Superior temporal gyrus (tissue), 1 donor: ENCODE data around the gene SYNGAP1.

Source experiments
- DNase-seq: peaks from one replicate; pipeline ENCODE4 v3.0.0-alpha.2; 2016; ENCODE audit errors: extremely low spot score

Gene SYNGAP1

DNA sequence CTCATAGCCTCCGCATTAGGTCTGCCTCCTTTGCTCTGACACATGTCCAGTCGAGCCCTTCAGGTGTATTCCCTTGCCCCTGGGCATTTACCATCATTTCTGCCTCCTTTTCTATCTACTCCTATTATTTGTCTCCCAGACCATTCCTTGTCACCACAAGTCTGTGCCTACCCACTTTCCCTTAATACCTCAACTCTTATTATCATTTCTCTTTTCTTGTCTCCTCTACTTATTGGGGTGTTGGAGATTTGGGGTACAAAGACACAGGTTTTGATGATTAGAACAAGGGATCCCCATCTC lies 1.4 kb downstream of the SYNGAP1 start:
- DNase-seq: no peak

DNA sequence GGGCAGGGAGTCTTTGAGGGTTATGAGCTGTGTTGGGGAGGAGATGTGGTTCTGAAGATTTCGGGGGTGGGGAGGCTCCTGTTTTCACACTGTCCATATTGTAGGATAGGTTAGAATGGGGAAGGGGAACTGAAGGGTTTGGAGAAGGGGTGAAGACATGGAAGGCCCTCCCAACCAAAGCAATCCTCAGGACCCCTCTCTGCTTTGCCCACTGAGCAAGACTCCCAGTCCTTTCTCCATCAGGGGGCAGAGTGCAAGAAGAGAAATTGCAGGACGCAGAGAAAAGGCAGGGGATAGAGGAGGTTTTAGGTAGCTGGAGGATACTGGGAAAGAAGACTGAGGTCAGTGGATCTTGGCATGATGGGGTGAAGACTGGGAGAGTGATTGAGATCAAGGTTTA lies 3.9 kb downstream of the SYNGAP1 start:
- DNase-seq: no peak

- DNase-seq: no peak
Observed at GRCh38 chr6:33424855-33425667, 5.2 kb downstream of the SYNGAP1 start.

DNA sequence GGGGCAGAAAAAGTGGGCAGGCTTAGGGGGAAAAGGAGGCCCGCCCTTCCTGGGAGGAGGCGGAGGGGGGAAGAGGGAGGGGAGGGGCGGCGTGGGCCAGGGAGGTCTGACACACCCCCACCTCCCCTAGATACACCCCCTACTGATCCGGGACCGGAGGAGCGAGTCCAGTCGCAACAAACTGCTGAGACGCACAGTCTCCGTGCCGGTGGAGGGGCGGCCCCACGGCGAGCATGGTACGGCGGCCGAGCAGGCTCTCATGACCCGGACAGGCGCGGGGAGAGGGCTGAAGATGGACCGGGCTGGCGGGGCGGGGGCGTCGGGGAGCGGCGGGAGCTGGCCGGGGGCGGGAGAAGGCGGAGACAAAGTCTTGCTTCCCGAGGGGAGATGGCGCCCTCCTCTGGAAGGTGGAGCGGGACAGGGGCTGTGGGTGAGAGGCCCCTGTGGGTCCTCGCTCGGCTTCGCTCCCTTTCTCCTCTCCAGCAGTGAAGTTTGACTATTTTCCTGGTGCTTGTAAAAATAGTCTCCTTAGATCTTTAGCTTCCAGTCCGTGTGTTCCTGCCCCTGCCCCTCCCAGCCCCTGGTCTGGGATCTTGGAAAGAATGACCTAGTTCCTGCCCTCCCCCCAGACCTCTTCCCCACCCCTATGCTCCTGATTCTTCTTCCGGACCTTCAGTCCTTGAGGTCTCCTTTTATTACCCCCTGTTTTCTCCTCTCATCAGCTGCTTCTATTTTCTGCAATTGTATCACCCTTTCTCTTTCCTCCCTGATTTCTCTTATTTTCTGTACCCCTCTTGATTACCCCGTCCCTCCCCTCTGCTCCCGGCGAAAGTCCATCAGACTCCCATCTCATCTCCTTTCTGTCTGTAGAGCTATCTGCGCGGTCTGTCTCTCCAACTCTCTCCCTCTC lies 6.1 kb downstream of the SYNGAP1 start:
- DNase-seq: peak; percentile 68

GRCh38 chr6:33426590-33427511 lies 7.0 kb downstream of the SYNGAP1 start:
- no peak for DNase-seq

DNA sequence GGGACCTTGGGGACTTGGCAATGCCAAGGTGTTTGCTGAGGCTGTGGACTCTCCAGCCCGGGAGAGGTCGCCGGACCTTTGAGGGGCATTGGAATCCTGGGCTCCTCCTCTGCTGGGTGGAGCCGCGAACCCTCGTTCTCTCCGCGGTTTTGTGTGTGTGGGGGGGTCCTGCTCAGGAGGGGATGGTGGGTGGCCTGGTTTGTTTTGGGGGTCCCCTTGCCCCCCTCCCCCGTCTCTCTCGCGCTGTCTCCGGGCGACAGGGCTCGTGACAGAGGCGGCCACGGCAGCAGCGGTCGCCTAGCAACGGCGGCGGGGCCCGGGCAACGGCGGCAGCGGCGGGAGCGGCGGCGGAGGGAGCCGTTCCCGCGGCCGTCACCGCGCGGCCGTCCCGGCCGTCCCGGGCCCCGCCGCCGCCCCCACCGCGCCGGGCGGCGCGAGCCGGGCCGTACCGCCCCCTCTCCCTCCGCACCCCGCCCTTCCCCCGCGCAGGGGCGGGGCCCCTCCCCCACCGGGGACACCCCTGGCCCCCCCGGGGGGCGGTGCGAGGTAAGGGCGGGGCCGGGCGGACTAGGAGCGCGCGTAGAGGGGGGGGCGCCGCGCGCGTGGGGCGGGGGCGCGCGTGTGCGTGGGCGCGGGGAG lies 7.8 kb downstream of the SYNGAP1 start:
- no peak for DNase-seq

- no peak for DNase-seq
Observed at GRCh38 chr6:33428224-33428965, 8.5 kb downstream of the SYNGAP1 start.

- no peak for DNase-seq
Observed at GRCh38 chr6:33428966-33429749, 9.3 kb downstream of the SYNGAP1 start.

- no peak for DNase-seq
Observed at GRCh38 chr6:33429750-33430052, 9.8 kb downstream of the SYNGAP1 start.

- DNase-seq: no peak
Observed at GRCh38 chr6:33430334-33430733, 10.5 kb downstream of the SYNGAP1 start.

GRCh38 chr6:33430991-33431879 lies 11.4 kb downstream of the SYNGAP1 start:
- DNase-seq: peak; percentile 81

DNA sequence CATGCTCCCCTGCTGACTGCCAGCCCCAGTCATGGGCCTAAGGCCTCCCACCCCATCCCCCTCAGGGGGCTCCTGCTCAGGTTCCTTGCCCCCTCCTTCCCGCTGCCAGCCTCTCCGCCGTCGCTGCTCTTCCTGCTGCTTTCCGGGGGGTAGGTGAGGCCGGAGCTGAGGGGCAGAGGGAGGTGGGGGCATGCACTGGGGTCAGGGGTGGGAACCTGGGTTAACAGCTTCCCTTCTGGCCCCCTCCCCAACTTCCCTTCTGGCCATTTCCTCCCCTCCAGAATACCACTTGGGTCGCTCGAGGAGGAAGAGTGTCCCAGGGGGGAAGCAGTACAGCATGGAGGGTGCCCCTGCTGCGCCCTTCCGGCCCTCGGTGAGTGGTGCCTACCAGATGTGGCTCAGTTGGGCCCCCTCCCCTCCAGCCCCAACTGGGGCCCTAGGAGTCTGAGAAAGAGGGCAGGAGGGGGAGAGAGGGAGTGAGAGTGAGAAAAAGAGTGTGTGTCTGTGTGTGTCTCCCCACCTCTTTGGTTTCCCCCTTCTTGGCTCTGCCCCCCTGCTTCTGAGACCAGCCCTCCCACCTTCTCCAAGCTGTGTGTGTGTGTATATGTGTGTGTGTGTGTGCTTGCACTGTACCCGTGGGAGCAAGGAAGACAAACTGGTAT lies 12.1 kb downstream of the SYNGAP1 start:
- DNase-seq: no peak

DNA sequence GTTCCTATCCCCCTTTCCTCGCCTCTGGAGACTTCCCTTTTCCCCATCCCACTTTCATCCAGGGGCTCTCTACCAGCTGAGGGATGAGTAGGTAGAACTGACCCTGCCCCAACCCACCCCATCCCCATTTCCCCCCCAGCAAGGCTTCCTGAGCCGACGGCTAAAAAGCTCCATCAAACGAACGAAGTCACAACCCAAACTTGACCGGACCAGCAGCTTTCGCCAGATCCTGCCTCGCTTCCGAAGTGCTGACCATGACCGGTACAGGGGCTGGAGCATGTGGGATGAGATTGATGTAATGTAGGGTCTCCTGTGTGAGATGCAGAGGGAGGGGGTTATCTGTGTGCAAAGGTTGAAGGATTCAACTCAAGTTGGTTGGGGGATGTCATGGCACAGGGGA lies 12.7 kb downstream of the SYNGAP1 start:
- no peak for DNase-seq

GRCh38 chr6:33433001-33433543 lies 13.2 kb downstream of the SYNGAP1 start:
- DNase-seq: no peak

- DNase-seq: no peak
Observed at GRCh38 chr6:33433544-33434191, 13.8 kb downstream of the SYNGAP1 start.

DNA sequence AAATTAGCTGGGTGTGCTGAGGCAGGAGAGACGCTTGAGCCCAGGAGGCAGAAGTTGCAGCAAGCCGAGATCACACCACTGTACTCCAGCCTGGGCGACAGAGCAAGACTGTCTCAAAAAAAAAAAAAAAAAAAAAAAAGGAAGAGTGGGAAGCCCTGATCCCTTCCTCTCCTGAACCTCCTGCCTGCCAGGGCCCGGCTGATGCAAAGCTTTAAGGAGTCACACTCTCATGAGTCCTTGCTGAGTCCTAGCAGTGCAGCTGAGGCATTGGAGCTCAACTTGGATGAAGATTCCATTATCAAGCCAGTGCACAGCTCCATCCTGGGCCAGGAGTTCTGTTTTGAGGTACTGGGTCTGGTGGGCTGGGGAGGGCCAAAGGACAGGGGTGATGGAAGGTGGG lies 15.1 kb downstream of the SYNGAP1 start:
- DNase-seq: no peak

- no peak for DNase-seq
Observed at GRCh38 chr6:33437666-33438065, 17.8 kb downstream of the SYNGAP1 start.
